Endothelial cell of umbilical vein (primary cell): ENCODE measurements around the gene CST1. TPM values are rescaled to one million over a fixed set of nuclear protein-coding genes. Genes with fewer than 3 reads are reported as not detected.

Experiments
- BruUV-seq: library from RNA; stranded (reverse); fragments of 400-500 nt; replicated peaks from 2 replicates; lab custom pipeline; 2021; lab: Mats Ljungman, UMichigan
- CTCF ChIA-PET: fragments of 300-600, 350-600 bp; sonication (Branson Sonifier 250); formaldehyde crosslinking; loops from one replicate; lab custom pipeline; 2021; ENCODE audit warnings: antibody characterized with exemption, inconsistent platforms; lab: Charles Lee
- POLR2A ChIA-PET: fragments of 300-600, 350-600 bp; sonication (Branson Sonifier 250); formaldehyde crosslinking; loops from one replicate; lab custom pipeline; 2021; ENCODE audit warnings: antibody characterized with exemption, inconsistent platforms; lab: Charles Lee
- DNase-seq: peaks from one replicate; pipeline ENCODE4 v3.0.0-alpha.2; 2011; ENCODE audit warnings: low read depth, low spot score
- FAIRE-seq: peaks from 2 replicates; lab custom pipeline; 2011; peaks lifted over from hg19 to GRCh38; lab: Jason Lieb, UNC
- H2AFZ ChIP-seq: 2 replicates; pipeline ENCODE4 v1.6.0; 2012; ENCODE audit warnings: low read depth, low read length, control low read depth, inconsistent platforms
- H3K27ac ChIP-seq: 2 replicates; pipeline ENCODE4 v1.5.1; 2011; ENCODE audit warnings: low read depth, mild to moderate bottlenecking, control low read depth, low read length, moderate library complexity; ENCODE audit not compliant: insufficient read depth
- H3K27me3 ChIP-seq, 2 experiments: 2 replicates each; pipeline versions ENCODE4 v1.6.0 to v1.6.1; 2011; ENCODE audit warnings: low read length in 2 of 2, mixed read lengths in 1 of 2; ENCODE audit not compliant: control insufficient read depth in 2 of 2, insufficient read depth in 2 of 2
- H3K36me3 ChIP-seq, 2 experiments: 2 replicates in 1 of 2; 3 replicates in 1 of 2; pipeline ENCODE4 v1.5.1; 2011; ENCODE audit warnings: low read length in 2 of 2, mild to moderate bottlenecking in 1 of 2, moderate library complexity in 1 of 2; ENCODE audit not compliant: control insufficient read depth in 2 of 2, insufficient read depth in 2 of 2; ENCODE audit errors: extremely low read depth in 1 of 2
- H3K4me1 ChIP-seq: 3 replicates; pipeline ENCODE4 v1.5.1; 2011; ENCODE audit warnings: mild to moderate bottlenecking, low read length; ENCODE audit not compliant: control insufficient read depth, insufficient read depth; ENCODE audit errors: extremely low read depth
- H3K4me2 ChIP-seq: 2 replicates; pipeline ENCODE4 v1.6.1; 2011; ENCODE audit warnings: low read length, control low read depth, mixed read lengths; ENCODE audit not compliant: insufficient read depth
- H3K4me3 ChIP-seq, 3 experiments: fragments of 200-600 bp in 1 of 3; sonication (generic), shearing (Covaris generic) in 1 of 3; replicated peaks in 1 of 3; 2 replicates each; pipeline ENCODE4 v1.5.1; 2011 to 2016; ENCODE audit warnings: control low read depth in 3 of 3, low read length in 3 of 3, mild to moderate bottlenecking in 2 of 3, inconsistent platforms in 1 of 3, low read depth in 1 of 3, moderate library complexity in 1 of 3; ENCODE audit not compliant: insufficient read depth in 1 of 3
- H3K79me2 ChIP-seq: 2 replicates; pipeline ENCODE4 v1.6.0; 2012; ENCODE audit warnings: low read length, inconsistent platforms; ENCODE audit not compliant: control insufficient read depth, insufficient read depth
- H3K9ac ChIP-seq: replicated peaks from 2 replicates; pipeline ENCODE3; 2011; ENCODE audit warnings: low read length, control low read depth; ENCODE audit not compliant: insufficient read depth; ENCODE audit errors: extremely low read depth
- H3K9me1 ChIP-seq: replicated peaks from 3 replicates; pipeline ENCODE4 v1.6.0; 2011; ENCODE audit warnings: mild to moderate bottlenecking, low read length; ENCODE audit not compliant: control insufficient read depth, insufficient read depth; ENCODE audit errors: extremely low read depth
- H3K9me3 ChIP-seq: replicated peaks from 2 replicates; pipeline ENCODE4 v1.5.1; 2012; ENCODE audit warnings: low read length, inconsistent platforms; ENCODE audit not compliant: control insufficient read depth, insufficient read depth
- H4K20me1 ChIP-seq: replicated peaks from 2 replicates; pipeline ENCODE3; 2011; ENCODE audit warnings: mild to moderate bottlenecking, low read length; ENCODE audit not compliant: control insufficient read depth, insufficient read depth; ENCODE audit errors: extremely low read depth
- EZH2 ChIP-seq: IDR thresholded peaks from 2 replicates; pipeline ENCODE4 v1.6.1; 2012; ENCODE audit warnings: borderline replicate concordance, low read depth, mild to moderate bottlenecking, moderate library complexity, low read length, inconsistent platforms; ENCODE audit not compliant: severe bottlenecking
- FOS ChIP-seq: IDR thresholded peaks from 2 replicates; pipeline ENCODE4 v1.6.1; 2011; ENCODE audit warnings: mild to moderate bottlenecking, low read length, moderate library complexity, borderline replicate concordance; ENCODE audit not compliant: insufficient read depth
- GATA2 ChIP-seq: IDR thresholded peaks from 2 replicates; pipeline ENCODE4 v1.7.0; 2011; ENCODE audit warnings: low read depth, mild to moderate bottlenecking, moderate library complexity, mixed read lengths, low read length; ENCODE audit not compliant: insufficient read length, insufficient read depth
- JUN ChIP-seq: IDR thresholded peaks from 2 replicates; pipeline ENCODE4 v1.6.1; 2011; ENCODE audit warnings: borderline replicate concordance, low read depth; ENCODE audit not compliant: insufficient read length, insufficient read depth
- MYC ChIP-seq: IDR thresholded peaks from one replicate; pipeline ENCODE4 v1.6.1; 2011; ENCODE audit warnings: mild to moderate bottlenecking, low read depth, low read length
- POLR2A ChIP-seq: IDR thresholded peaks from 2 replicates; pipeline ENCODE4 v1.6.1; 2012; ENCODE audit warnings: low read depth, mild to moderate bottlenecking, control low read depth, low read length
- POLR2AphosphoS5 ChIP-seq: IDR thresholded peaks from 2 replicates; pipeline ENCODE4 v1.6.1; 2012; ENCODE audit warnings: low read depth, mild to moderate bottlenecking, control low read depth, low read length, moderate library complexity; ENCODE audit not compliant: insufficient read depth
- dilution Hi-C: fragments of 300-500 bp; cut with MboI; formaldehyde crosslinking; loops from one replicate; pipeline ENCODE4 v1.15.0; 2019; ENCODE audit warnings: low sequenced_read_pairs; ENCODE audit not compliant: extremely low pct_ligation_motif_present
- intact Hi-C: fragments of 100-400 bp; cut with micrococcal nuclease; formaldehyde crosslinking; loops from one replicate; pipeline ENCODE4 v1.10.0; 2022
- polyA plus RNA-seq, 4 experiments: library from polyadenylated mRNA; depleted of rRNA in 3 of 4; stranded (reverse) in 3 of 4; unstranded in 1 of 4; fragments of >200 nt; gene quantifications; 2 replicates each; pipeline versions ENCODE4 v1.2.1 to v1.2.3, GENCODE V29; 2011 to 2012; ENCODE audit warnings: missing spikeins in 1 of 4
- total RNA-seq: library from RNA; stranded (reverse); gene quantifications from 2 replicates; pipeline ENCODE4 v1.2.3, GENCODE V29; 2021
- TF ChIP-seq, protein P1 (sequence below), 2 donors: IDR thresholded peaks; 1 replicate in 1 of 2; 2 replicates in 1 of 2; pipeline ENCODE4 v1.5.1; 2011; ENCODE audit warnings: low read length in 2 of 2, mild to moderate bottlenecking in 2 of 2, moderate library complexity in 2 of 2, control low read depth in 1 of 2, inconsistent platforms in 1 of 2, low read depth in 1 of 2; ENCODE audit not compliant: insufficient read depth in 1 of 2; ENCODE audit errors: extremely low read depth in 1 of 2
- TF ChIP-seq, protein P2 (sequence below): IDR thresholded peaks from 2 replicates; pipeline ENCODE4 v1.6.1; 2011; ENCODE audit not compliant: insufficient read depth, insufficient read length

Gene CST1
- total and polyA plus RNA-seq, 2 donors (not counting 3 experiments of a cell fraction or from before 2014, with no cell fraction given) = 0.19 to 2.2 TPM

DNA sequence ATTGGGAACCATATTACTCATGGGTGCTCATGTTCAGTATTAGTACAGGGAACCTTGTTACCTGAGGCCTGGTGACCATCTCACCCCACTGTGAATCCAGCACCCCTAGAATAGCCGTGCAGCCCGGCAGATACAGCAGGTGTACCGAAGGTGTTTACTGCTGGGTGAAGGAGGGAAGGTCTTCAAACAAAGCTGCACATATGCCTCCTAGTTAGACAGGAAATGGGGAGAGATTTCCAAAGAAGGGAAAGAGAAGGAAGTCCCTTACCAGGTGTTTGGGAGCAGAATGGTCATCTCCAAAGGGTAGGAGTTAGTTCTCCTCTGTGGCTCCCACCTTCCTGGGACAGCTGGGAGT, 2.4 kb upstream of the CST1 start:
- Histone ChIP-seq H3K4me3 (no peak overlapping the region), H3K9me3 (no peaks in the 10 kb centered on the region), H3K9ac (no peak overlapping the region), H3K27ac (no peak overlapping the region), H3K9me1 (no peaks in the 10 kb centered on the region), H3K4me2 (no peak overlapping the region), H3K79me2 (peaks cover 15% of the 10 kb centered on the region), H4K20me1 (no peaks in the 10 kb centered on the region), H3K36me3 (no peaks in the 10 kb centered on the region), H2AFZ (no peak overlapping the region), H3K4me1 (peaks cover 25% of the 10 kb centered on the region), H3K27me3 (no peaks in the 10 kb centered on the region)
- dilution Hi-C loops (no loop called here), intact Hi-C loops (no loop called here)
- DNase-seq = no peak
- no TSS peak for BruUV-seq
- FAIRE-seq = no peak
- POLR2A ChIA-PET = no interaction called here
- CTCF ChIA-PET = no interaction called here
- no peak for TF ChIP-seq JUN
- TF ChIP-seq POLR2A = no peak
- TF ChIP-seq, protein P1, sequence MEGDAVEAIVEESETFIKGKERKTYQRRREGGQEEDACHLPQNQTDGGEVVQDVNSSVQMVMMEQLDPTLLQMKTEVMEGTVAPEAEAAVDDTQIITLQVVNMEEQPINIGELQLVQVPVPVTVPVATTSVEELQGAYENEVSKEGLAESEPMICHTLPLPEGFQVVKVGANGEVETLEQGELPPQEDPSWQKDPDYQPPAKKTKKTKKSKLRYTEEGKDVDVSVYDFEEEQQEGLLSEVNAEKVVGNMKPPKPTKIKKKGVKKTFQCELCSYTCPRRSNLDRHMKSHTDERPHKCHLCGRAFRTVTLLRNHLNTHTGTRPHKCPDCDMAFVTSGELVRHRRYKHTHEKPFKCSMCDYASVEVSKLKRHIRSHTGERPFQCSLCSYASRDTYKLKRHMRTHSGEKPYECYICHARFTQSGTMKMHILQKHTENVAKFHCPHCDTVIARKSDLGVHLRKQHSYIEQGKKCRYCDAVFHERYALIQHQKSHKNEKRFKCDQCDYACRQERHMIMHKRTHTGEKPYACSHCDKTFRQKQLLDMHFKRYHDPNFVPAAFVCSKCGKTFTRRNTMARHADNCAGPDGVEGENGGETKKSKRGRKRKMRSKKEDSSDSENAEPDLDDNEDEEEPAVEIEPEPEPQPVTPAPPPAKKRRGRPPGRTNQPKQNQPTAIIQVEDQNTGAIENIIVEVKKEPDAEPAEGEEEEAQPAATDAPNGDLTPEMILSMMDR (IDR thresholded peaks at IDR 0.05; ENCODE audit: extremely low read depth in 1 of 2, insufficient read depth in 1 of 2, low read depth in 1 of 2, low read length in 2 of 2) = no peak
- TF ChIP-seq MYC = no peak
- TF ChIP-seq, protein P2, sequence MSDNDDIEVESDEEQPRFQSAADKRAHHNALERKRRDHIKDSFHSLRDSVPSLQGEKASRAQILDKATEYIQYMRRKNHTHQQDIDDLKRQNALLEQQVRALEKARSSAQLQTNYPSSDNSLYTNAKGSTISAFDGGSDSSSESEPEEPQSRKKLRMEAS = no peak
- TF ChIP-seq EZH2 = no peak
- TF ChIP-seq GATA2 = no peak
- no peak for TF ChIP-seq POLR2AphosphoS5
- TF ChIP-seq FOS = no peak
